HG02588 (cell line): Measurements from ENCODE around the gene SLC6A18.
"Not testable (repeated sequence)": the region's sequence is repeated elsewhere in the genome, so short reads cannot be mapped to it uniquely, and the experiment has no call there.

Experiments used
- ATAC-seq: cut with Tn5 transposase; IDR thresholded peaks from one replicate; pipeline ENCODE4 v1.9.1; 2021; ENCODE audit warnings: mild to moderate bottlenecking, moderate library complexity; ENCODE audit not compliant: unreplicated experiment

Gene SLC6A18

DNA sequence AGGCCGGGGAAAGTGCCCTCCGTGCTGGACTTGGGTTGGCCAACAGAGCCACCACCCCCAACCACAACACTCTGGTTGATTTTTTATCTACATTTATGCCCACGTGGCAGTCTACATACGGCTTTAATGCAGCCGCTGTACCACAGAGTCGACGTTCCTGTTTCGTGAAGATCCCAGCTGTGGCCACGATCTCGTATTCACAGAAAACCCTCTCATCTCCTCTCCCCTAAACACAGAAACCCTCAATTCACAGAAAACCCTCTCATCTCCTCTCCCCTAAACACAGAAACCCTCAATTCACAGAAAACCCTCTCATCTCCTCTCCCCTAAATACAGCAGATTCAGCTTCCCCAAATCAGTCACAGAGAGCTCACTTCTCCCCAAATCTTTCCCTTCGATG is 3.8 kb downstream of the SLC6A18 start:
- ATAC-seq: not testable (repeated sequence)

DNA sequence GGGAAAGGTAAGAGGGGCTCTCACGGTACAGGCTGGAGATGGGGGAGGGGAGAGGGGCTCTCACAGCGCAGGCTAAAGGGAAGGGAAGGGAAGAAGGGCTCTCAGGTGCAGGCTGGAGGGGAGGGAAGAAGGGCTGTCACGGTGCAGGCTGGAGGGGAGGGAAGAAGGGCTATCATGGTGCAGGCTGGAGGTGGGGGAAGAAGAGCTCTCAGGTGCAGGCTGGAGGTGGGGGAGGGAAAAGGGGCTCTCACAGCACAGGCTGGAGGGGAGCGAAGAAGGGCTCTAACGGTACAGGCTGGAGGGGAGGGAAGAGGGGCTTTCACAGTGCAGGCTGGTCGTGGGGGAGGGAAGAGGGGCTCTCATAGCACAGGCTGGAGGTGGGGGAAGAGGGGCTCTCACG is 4.6 kb downstream of the SLC6A18 start:
- ATAC-seq: no peak

DNA sequence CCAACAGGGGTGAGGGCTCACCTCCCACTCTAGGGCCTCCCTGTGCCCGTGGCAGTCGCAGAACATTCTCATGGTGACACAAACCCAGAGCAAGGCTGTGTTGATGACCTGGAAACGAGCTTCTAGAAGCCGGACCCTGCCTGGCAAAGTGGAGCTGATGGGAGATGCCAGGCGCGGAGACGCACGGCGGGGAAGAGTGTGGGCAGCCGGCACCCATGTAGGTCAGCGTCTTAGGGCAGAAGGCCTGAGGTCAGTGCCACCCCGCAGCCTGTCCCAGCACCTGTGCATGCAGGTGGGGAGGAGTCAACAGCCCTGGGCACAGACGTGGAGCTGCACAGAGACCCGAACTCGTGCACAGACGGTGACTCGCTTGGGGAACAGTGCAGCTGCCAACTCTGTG is 5.4 kb downstream of the SLC6A18 start:
- no peak for ATAC-seq

DNA sequence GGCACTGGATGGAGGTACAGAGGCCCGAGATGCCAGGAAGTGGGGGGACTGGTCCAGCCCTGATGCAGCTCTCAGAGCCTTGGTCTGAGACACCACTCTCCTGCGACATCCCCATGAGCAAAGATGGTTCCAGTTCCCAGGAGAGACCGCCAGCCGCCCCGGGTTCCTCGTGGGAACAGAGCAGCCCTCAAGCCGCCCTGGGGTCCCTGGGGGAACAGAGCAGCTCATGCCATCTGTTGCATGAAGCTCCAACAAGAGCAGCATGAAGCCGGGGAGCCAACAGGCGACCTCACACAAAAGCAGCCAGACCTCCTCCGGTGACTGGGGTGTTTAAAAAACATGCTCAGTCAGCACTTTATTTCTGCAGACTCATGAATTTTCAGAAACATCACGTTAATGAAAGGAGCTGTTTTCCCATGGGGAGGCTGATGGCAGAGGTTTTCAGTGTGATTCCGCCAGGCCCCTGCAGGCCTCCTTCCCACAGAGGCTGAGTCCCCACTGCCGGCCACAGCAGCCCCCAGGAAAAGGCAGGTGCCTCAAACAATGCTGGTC is 6.2 kb downstream of the SLC6A18 start:
- ATAC-seq: no peak

DNA sequence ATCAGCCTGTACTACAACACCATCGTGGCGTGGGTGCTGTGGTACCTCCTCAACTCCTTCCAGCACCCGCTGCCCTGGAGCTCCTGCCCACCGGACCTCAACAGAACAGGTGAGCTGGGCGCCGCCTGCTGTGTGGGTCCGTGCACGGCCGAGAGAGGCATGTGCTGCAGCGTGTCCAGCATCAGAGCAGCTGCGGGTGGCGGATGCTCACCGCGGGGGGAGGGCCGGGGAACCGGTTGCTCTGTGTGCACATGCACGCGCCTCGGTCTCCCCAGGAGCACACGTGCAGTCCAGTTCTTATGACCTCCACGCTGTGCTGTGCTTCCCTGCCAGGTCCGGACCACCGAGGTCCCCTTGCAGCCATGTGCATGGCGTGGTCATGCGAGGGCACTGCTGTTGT is 7.6 kb downstream of the SLC6A18 start:
- no peak for ATAC-seq

DNA sequence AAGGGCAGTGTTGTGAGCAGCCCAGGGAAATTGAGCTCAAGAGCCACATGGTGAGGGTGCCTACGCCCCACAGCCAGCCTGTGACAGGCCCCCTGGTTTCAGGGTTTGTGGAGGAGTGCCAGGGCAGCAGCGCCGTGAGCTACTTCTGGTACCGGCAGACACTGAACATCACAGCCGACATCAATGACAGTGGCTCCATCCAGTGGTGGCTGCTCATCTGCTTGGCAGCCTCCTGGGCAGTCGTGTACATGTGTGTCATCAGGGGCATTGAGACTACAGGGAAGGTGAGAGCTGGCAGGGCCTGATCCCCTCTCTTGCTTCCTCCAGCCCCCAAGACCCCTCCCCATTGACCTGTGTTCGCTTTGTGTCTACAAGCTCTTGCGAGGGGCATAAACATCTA is 10.2 kb downstream of the SLC6A18 start:
- ATAC-seq: no peak

DNA sequence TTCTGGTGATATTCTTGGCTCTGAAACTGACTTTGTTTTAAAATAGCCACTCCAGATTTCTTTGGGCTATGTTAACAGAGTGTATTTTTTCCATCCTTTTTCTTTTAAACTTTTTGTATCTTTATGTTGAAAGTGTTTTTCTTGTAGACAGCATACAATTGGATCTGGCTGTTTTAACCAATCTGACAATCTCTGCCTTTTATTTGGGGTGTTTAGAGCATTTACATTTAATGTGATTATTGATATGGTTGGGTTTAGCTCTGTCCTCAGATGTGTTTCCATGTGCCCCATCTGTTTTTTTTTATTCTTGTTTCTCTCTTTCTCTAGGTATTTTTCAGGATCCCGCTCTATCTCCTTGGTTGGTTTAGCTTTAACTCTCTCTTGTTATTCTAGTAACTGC is 10.7 kb downstream of the SLC6A18 start:
- no peak for ATAC-seq

DNA sequence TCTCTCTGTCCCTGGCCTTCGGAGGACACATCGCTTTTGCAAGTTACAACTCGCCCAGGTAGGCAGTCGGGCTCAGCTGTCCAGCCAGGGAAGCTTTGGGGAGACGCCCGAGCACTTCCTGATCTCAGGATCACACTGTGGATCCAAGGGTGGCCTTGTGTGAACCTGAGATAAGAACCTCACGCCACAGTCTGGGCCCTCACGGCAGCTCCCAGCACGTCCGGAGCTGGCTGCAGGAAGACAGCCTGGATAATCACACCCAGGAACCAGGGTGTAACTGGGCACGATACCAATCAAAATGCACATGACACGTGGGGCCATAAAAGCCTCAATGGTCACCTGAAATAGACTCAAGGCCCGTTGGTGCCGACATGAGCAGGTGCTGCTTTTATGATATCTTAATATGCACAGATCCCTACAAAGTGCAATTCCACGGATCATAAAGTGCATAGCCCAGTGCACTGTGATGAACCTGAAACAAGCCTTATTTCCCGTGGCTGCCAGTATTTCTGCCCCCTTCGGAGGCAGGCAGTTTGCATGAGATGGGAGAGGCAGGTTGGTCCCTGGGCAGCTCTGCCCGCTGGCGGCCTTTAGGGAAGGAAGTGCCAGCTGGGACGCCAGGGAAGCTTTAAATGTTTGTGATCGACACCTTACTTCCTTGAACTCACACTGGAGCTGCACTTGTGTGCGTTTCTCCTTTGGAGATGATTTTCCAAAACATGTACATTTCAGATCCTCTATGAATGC is 14.5 kb downstream of the SLC6A18 start:
- ATAC-seq: no peak

DNA sequence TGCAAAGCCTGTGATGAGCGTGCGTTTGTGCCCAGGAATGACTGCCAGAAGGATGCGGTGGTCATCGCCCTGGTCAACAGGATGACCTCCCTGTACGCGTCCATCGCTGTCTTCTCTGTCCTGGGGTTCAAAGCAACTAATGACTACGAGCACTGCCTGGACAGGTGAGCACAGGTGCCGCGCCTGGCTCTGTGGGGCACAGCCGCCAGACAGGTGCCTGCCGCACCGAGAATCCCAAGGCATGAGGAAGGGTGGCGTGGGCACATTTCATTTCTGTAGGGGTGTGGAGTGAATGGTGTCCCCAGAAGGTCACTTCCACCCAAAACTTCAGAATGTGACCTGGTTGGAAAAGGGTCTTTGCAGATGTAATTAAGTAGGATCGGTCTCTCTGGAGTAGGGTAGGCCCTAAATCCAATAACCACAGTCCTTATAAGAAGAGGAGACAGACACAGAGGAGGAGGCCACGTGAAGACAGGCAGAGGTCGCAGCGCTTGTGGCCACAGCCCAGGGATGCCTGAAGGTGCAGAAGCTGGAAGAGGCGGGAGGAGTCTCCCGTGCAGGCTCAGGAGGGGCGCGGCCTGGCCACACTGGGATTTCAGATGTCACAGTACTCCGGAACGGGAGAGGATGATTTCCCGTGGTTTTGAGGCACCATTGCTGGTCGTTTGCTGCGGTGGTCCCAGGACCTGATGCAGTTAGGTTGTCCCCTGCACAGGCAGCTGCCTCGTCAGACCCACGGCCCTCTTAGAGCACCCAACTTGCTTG is 15.5 kb downstream of the SLC6A18 start:
- ATAC-seq: no peak

DNA sequence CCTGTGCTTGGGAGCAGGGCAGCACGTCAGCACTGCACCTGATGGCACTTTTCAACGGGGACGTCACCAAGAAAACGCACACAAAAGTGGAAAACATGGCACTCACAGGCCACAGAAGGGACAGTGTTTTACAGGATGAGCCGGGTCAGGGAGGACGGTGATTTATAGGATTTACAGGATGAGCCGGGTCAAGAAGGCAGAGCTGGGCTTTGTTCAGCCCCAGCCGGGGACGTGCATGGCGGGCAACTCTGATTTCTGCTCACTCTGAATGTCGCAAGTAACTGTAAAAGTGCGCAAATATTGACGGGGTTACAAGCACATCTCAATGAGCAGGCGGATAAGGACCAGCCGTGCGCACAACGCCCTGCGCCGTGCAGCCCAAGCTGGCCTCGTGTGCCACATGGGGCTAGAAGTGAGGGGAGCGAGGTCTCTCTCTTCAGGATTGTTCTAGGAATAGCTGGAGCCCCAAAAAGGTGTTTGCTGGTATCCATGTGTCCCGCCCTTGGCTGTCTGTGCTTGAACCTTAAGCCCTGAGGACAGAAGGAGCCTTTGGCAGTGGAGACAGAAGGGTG is 16.4 kb downstream of the SLC6A18 start:
- no peak for ATAC-seq

DNA sequence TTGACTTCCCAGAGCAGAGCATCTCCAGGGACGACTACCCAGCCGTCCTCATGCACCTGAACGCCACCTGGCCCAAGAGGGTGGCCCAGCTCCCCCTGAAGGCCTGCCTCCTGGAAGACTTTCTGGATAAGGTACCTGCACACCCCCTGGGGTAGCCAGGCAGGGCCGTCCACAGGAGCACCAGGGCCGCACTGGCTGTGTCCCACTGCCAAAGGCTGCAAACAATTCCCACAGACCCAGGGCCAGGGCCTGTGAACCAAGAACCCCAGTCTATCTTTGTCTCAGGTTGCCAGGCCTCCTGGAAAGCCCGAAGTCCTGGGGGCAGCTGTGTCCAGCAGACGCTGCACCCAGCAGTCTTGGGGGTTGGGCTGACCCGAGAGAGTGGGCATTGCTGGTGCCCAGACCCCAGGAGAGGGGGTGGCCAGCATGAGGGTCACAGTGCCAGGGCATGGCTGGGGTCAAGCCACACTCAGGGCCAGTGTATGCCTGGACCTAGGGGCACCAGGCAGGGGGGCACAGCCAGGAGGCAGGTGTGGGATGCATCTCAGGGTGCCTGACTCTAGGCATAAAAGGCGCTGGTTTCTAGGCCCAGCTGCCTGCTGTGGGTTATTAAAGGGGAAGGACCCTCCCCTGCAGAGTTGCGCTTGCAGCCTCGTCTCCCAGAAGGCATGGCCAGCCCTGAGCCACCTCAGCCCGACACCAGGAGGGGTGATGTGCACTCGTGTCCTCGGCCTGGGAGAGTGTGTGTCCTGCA is 17.7 kb downstream of the SLC6A18 start:
- no peak for ATAC-seq

DNA sequence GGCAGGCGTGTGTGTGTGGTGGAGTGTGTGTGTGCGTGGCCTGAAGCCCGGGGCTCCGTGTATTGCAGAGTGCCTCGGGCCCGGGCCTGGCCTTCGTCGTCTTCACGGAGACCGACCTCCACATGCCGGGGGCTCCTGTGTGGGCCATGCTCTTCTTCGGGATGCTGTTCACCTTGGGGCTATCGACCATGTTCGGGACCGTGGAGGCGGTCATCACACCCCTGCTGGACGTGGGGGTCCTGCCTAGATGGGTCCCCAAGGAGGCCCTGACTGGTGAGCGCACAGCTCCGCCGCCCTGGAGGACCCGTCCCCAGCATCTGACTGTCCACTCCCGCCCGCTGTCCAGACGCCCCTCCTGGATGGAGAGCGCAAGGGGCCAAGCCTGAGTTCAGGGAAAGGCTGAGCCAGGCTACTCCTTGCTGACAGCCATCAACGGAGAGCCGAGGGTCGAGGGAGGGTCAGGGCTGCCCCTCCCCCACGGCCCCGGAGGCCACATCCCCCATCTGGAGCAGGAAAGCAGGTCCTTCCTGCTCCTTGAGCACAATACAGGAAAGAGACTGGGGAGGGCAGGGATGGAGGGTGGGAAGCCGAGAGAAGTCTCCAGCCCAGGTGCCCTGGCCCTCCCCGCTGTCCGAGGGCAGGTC is 18.4 kb downstream of the SLC6A18 start:
- no peak for ATAC-seq

DNA sequence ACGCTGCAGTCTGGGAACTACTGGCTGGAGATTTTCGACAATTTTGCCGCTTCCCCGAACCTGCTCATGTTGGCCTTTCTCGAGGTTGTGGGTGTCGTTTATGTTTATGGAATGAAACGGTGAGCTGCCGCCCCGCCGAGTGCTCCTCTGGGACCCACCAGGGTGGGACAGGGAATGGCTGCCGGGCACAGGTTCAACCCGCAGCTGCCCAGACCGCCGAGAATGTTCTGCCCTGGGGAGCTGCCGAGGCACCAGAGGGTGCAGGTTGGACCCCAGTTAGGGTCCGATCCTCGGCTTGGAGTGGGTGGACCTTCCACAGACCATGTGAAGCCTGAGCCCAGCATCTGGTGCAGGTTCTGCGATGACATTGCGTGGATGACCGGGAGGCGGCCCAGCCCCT is 19.1 kb downstream of the SLC6A18 start:
- ATAC-seq: no peak

DNA sequence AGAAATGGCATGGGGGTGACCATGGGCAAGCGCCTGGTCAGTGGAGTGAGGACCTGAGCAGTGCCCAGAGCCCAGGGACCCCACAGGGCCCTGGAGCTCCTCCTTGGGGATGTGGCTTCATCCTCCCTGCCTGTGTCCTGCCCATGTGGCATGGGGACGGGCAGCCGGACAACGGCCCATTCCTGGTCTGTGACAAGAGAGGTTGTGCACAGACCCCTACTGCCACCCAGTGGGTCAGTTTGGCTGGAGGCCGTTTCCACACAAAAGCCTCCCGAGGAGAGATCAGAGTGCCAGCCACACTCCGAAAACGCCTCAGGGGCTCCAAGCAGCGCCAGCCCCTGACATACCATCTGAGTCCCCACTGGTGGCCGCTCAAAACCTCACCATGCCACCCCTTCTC is 19.8 kb downstream of the SLC6A18 start:
- no peak for ATAC-seq

DNA sequence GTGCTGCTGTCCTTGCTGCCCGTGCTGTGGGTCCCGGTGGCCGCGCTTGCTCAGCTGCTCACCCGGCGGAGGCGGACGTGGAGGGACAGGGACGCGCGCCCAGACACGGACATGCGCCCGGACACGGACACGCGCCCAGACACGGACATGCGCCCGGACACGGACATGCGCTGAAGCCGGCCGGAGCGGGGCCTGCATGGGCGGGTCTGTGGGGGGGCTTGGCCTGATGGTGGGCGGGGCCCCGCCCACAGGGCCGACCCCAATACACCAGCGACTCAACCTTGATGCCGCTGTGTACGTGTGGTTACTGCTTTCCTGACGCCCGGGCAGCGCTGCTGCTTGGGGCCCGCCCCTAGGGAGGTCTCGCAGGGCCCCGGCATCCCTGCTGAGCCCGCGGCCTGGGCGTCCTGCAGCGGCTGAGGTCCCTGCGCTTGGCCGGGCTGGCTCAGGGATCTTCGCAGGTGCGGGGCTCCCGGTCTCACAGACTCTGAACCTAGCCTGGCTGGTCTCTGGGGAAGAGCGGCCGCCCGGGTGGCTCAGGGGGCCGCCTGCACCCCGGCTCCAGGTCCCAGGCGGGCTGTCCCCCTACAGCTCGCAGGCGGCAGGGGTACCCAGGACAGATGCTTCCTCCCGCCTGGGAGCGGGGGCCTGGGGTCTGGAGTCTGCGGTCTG is 20.9 kb downstream of the SLC6A18 start:
- no peak for ATAC-seq

DNA sequence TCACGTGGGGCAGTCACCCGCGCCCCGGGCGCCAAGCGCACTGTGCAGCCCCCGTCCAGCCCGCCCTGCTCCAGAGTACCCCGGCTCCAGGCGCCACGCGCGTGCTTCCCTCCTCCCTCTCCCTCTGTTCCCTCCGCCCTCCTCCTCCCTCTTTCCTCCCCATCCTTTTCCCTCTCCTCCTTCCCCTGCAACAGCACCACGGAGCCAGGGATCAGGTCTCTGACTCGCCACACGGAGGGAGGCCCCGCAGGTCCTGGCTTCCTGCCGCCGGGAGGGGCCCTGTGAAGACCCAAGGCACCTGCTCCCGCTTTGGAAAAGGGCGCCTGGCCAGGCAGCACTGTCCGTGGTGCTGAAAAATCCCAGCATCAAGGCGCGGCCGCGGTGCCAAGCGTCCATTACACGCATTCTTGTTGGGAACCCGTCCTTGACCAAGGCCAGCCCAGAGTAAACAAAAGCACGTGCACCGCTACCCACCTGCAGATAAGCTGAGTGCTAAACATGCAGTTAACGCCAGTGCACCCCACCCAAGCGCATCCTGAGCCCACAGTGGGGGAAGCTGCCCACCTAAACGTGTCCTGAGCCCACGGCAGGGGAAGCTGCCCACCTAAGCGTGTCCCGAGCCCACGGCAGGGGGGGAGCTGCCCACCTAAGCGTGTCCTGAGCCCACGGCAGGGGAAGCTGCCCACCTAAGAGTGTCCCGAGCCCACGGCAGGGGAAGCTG is 21.7 kb downstream of the SLC6A18 start:
- no peak for ATAC-seq

DNA sequence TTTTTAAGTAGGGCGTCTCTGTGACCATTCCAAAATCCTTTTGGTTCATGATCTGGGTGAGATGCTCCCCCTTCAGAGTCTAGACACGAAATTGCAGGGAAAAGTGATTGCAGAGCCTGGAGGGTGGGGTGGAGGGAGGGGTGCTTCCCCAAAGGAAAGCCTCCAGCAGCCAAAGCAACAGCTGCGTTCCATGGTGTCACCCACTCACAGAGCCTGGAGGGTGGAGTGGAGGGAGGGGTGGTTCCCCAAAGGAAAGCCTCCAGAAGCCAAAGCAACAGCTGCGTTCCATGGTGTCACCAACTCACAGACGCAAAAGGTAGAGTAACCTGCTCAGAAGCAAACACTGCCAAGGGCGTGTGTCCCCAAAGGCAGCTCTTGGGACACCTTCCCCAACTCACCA is 22.6 kb downstream of the SLC6A18 start:
- no peak for ATAC-seq

DNA sequence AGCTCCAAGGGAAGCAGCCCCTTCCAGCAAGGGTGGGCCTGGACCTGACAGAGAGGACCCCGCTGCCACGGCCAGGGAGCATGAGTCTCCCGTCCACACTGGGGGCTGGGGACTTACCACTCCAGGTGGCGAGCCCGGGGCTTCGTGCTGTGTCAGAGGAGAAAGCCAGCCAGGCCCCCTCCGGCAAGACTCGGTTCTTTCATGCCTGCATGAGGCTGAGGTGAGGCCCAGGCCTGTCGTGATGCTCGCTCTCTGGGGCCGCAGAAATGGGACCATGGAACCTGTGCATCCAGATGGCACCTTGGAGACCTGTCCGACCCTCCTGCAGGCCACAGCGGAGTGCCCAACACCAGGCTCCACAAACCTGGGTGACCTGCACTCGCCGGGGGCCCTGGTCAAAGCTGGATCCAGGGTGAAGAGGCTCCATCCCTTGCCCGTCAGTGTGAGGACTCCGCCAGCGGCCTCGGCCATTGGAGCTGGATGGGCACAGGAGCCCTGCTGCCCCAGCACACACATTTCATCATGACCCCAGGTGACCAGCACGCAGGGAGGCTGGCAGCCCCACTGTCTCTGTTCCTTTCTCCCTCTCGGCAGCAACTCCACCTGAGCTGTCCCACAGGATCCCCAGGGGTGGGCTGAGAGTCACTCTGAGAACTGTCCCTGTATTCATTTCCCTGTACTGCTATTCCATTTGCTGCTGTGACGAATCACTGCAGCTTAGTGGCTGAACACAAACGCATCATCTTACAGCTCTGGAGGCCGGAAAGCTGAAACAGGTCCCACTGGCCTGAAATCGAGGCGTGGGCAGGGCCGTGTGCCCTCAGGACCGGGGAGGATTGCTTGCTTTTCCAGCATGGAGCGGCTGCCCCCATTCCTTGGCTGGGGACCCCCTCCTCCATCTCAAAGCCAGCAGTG is 24.4 kb downstream of the SLC6A18 start:
- ATAC-seq: no peak
